CD4-positive, alpha-beta T cell treated with Interferon alpha-2 for 1 hour (primary cell): ENCODE data around the gene COPE.
"Not testable (repeated sequence)": the region's sequence is repeated elsewhere in the genome, so short reads cannot be mapped to it uniquely, and the experiment has no call there.

Source experiments
- DNase-seq, 2 donors: peaks; one replicate each; pipeline ENCODE4 v3.0.0-alpha.2; 2020 to 2022

Gene COPE

GRCh38 chr19:18906605-18907519 lies 12.3 kb downstream of the COPE start:
- no peak for DNase-seq

DNA sequence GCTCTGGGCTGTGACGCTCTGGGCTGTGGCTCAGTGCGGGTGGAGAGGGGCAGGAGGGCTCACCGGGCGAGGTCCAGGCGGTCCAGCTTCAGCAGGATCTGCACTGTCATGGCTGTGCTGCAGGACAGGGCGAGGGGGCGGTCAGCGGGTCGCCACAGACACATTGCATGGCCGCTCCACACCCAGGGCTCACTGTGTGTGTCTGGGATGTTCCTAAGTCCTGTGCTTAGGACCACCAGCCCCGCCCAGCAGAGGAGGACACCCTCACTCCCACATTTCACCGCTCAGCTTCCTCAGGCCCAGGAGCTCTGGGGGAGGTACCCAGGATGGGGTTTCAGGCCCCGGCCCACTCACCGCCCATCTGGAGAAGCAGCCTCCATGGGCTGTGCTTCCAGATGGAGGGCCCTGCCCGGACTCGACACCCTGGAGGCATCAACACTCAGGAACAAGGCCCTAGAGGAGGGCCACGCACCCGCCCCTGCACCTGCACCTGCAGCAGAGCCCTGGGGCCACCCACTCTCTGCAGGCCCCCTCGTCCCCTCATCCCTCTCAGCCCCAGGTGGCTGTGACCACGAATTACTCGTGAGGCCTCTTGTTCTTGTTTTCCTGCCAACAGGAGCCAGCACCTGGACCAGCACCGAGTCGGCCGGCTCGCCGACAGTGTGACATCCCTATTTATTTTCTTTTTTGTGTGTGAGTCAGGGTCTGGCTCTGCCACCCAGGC lies 13.5 kb downstream of the COPE start:
- no peak for DNase-seq

DNA sequence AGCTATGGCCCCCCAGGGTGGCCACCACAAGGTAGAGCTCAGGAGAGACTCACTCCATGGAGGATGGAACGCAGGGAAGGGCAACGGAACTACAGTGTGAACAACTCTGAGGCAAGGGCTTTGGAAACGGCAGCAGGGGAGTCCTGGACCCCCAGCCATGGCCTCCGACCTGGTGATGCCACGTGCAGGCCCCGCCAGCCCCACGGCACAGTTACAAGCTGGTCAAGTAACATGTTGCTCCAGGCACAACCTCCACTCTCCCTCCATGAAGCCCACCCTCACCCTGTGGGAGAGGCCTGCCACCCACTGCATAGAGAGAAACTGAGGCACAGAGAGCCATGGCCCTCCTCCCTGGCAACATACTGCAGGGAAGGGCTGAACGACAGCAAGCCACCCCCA lies 14.1 kb downstream of the COPE start:
- no peak for DNase-seq

- DNase-seq = no peak
Observed at GRCh38 chr19:18904334-18905057, 14.7 kb downstream of the COPE start.

- DNase-seq = no peak
Observed at GRCh38 chr19:18903156-18904037, 15.8 kb downstream of the COPE start.

GRCh38 chr19:18902519-18902918 lies 16.7 kb downstream of the COPE start:
- DNase-seq = not testable (repeated sequence)

GRCh38 chr19:18901491-18901890 lies 17.7 kb downstream of the COPE start:
- DNase-seq = no peak

GRCh38 chr19:18900700-18901481 lies 18.3 kb downstream of the COPE start:
- no peak for DNase-seq

DNA sequence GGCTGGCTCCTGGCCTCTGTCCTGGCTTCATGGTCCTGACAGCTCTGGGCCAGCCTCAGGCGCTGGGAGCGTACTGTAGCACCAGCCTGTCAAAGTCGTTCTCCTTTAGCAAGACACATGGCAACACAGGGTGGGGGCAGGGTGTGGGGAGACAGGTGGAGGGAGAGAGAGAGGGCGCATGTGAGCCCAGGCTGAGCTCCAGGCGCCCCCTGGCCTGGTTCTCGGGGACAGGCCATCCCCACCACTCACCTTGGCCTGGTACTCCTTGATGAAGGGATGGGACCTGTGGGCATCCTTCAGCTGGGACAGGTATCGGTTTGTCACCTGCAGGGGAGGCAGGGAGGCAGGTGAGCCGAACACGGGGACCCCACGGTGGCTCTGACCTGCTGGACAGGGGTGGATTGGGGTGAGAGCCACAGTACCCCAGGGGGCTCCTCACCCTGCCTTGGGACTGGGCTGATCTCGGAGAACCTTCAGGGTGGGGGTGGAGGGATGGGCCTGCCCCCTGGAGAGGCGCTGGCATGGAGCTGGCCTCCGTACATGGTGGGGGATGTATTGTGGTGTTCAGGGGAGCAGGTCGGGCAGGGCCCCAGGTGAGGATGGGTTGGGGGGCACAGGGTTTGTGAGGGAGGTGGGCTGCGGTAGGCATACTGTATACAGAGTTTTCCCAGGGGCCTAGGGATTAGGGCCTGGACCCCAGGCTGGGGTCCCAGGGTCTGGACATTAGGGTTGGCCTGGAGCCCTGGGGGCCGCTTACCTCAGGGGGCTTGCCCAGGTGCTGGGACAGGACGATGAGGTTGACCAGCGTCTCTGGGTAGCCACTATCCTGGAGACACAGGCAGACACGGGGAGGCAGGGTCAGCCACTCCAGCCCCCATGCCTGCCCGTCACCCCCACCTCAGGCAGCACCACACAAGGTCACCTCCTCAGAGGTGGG lies 19.3 kb downstream of the COPE start:
- DNase-seq = no peak

- no peak for DNase-seq
Observed at GRCh38 chr19:18898607-18899408, 20.4 kb downstream of the COPE start.

DNA sequence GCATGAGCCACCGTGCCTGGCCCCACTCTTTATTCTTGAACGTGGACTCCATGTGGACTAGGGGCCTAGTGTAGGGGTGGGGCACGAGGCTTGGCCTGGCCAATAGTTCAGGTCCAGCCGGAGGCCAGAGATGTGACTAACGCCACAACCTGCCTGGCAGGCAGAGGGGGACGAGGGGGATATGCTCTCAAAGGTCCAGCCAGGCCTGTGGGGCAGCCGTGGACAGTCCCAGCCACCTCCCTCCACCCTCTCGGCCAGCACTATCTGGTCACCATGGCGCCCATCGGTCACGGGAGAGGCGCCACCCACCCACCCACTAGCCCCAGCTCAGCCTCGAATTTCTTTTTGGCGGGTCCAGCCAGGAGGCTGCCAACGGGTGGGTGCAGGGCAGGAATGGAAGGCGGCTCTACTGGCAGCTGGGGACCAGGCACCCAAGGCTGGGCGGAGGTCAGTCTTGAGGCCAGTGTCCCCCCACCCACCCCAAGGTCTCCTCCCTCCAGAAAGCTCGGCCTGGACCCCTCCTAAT lies 21.0 kb downstream of the COPE start:
- DNase-seq = no peak

- no peak for DNase-seq
Observed at GRCh38 chr19:18897094-18898029, 21.8 kb downstream of the COPE start.

DNA sequence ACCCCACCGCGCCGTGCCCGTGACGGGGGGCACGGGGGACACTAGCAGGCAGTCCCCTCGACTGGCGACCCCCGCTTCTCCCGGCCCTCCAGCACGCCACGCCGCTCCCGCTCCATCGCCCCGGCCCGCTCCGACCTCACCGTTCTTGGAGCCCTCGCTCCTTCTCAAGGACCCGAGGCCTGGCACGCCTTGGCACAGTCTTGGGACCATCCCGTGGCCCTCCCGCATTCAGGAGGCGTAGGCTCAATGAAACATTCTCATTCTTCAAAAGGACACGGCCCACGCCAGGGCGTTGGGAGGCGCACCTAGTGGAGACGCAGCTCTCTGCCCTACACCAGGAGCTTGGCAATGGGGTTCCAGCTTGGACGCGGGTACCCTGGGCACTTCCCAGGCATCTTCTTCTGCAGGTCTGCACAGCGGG lies 22.8 kb downstream of the COPE start:
- no peak for DNase-seq

GRCh38 chr19:18895824-18896341 lies 23.3 kb downstream of the COPE start, which contains the start of gene CERS1:
TSS of gene CERS1 (minus strand) at chr19:18896158. CDS start at chr19:18896072, 86 bp downstream.
- DNase-seq = no peak

GRCh38 chr19:18895038-18895823 lies 24.0 kb downstream of the COPE start:
- no peak for DNase-seq

DNA sequence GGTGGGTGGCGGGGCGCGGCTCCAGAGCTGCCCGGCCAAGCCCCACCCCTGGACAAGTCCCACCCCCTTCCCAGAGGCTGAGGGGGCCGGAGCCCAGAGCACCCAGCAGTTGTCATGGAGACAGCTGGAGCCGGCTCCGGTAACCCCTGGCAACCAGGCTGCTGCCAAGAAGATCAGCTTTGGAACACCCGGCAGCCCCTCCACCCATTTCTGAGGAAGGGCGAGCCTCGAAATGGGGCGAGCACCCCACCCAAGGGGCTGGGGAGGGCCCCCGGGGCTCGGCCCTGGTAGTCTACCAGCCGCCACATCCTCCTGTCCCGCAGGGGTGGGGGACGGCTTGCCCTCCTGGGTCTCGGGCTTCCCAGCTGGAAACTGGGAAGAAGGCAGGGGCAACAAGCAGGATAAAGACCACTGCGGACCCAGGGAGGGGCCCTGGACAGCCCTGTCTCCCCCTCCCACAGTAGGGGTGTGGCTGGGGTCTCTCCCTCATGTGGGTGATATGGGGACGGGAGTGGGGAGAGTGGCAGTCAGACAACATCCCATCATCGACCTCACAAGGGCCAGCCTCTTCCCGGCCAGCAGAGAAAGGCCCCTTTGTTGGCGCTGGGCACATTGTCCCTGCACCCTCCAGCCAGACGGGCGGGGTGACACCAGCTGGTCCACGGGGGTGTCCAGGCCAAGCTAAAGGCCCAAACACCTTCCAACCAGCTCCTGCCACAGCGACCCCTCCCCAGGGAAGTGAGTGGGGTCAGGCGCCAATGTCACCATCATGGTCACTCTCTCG lies 24.7 kb downstream of the COPE start:
- no peak for DNase-seq
